ENCODE measurements around the gene PHF21A. TPM values are rescaled to one million over a fixed set of nuclear protein-coding genes. Genes with fewer than 3 reads are reported as not detected.

PHF21A gene
- polyA plus RNA-seq, 1 donor (not counting 4 experiments of a cell fraction or from before 2014, with no cell fraction given) = 16.1 TPM

DNA sequence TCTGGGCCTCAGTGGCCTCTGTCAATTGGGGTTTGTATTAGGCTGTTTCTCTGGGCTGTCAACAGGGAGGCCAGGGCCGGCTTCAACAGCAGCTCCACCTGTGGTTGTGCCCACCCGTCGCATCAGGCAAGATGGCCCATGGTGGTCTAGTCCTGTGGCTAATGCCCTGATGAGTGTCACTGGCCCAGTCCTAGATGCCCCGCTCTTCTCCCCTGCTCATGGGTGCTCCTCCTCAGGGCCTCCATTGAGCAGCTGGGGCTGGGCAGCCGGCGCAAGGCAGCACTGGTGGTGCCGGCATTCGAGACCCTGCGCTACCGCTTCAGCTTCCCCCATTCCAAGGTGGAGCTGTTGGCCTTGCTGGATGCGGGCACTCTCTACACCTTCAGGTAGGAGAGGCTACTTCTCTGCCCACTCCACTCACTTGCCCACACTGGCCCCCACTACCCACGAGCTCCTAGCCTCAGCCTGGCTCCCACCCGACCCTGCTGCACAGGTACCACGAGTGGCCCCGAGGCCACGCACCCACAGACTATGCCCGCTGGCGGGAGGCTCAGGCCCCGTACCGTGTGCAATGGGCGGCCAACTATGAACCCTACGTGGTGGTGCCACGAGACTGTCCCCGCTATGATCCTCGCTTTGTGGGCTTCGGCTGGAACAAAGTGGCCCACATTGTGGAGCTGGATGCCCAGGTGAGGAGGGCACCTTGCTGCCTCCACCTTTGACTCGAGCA is 193.4 kb downstream of the PHF21A start:
- Histone ChIP-seq H3K9me1 (ENCODE audit: control insufficient read depth, extremely low read depth, insufficient read depth, low read length) (peaks cover 2% of the 10 kb centered on the region), H2AFZ (ENCODE audit: control insufficient read depth, low read length) (no peak overlapping the region), H4K20me1 (ENCODE audit: control insufficient read depth, extremely low read depth, insufficient read depth, low read length) (no peaks in the 10 kb centered on the region), H3K4me2 (ENCODE audit: control insufficient read depth, extremely low read depth, insufficient read depth, low read depth, low read length) (no peak overlapping the region), H3K9ac (ENCODE audit: control insufficient read depth, extremely low read depth, insufficient read depth, low read length) (no peak overlapping the region), H3K9me3 (ENCODE audit: control insufficient read depth, low read depth, low read length) (no peaks in the 10 kb centered on the region), H3K79me2 (ENCODE audit: control insufficient read depth, insufficient read depth, low read length) (peaks cover 10% of the 10 kb centered on the region), H3K4me1 (ENCODE audit: control insufficient read depth, extremely low read depth, insufficient read depth, low read length) (peaks cover 57% of the 10 kb centered on the region), H3K4me3 (ENCODE audit: control insufficient read depth in 2 of 3, extremely low read depth in 1 of 3, insufficient read depth in 2 of 3, low read depth in 1 of 3, low read length in 3 of 3) (no peak overlapping the region), H3K36me3 (ENCODE audit: control insufficient read depth in 2 of 2, extremely low read depth in 1 of 2, insufficient read depth in 2 of 2, low read length in 2 of 2) (peaks cover 0 to 11% of the 10 kb centered on the region in 2 experiments), H3K27me3 (ENCODE audit: control insufficient read depth, extremely low read depth, insufficient read depth, low read length) (no peaks in the 10 kb centered on the region), H3K27ac (ENCODE audit: control insufficient read depth, insufficient read depth, low read length) (no peak overlapping the region)
- TF ChIP-seq, protein P1, sequence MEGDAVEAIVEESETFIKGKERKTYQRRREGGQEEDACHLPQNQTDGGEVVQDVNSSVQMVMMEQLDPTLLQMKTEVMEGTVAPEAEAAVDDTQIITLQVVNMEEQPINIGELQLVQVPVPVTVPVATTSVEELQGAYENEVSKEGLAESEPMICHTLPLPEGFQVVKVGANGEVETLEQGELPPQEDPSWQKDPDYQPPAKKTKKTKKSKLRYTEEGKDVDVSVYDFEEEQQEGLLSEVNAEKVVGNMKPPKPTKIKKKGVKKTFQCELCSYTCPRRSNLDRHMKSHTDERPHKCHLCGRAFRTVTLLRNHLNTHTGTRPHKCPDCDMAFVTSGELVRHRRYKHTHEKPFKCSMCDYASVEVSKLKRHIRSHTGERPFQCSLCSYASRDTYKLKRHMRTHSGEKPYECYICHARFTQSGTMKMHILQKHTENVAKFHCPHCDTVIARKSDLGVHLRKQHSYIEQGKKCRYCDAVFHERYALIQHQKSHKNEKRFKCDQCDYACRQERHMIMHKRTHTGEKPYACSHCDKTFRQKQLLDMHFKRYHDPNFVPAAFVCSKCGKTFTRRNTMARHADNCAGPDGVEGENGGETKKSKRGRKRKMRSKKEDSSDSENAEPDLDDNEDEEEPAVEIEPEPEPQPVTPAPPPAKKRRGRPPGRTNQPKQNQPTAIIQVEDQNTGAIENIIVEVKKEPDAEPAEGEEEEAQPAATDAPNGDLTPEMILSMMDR (optimal IDR thresholded peaks at IDR 0.05 in 1 of 3, IDR thresholded peaks at IDR 0.05 in 1 of 3, conservative IDR thresholded peaks at IDR 0.05 in 1 of 3; ENCODE audit: extremely low read depth in 1 of 3, insufficient read depth in 2 of 3, low read length in 3 of 3) = no peak
- TF ChIP-seq EZH2 (IDR thresholded peaks at IDR 0.05; ENCODE audit: low read length) = no peak
- dilution Hi-C loops (cut with MboI; ENCODE audit: extremely low pct_ligation_motif_present, low sequenced_read_pairs) = no loop called here
- no peak for DNase-seq (ENCODE audit: low read depth, low spot score)
- FAIRE-seq = no peak

DNA sequence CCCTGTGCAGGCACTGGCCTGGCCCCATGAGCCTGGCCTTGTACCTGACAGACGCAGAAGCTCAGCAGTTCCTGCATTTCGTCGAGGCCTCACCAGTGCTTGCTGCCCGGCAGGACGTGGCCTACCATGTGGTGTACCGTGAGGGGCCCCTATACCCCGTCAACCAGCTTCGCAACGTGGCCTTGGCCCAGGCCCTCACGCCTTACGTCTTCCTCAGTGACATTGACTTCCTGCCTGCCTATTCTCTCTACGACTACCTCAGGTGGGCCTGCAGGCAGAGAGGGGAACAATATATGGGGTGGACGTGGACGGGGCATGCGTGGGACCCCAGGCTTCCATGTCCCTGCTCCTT is 193.9 kb downstream of the PHF21A start:
- DNase-seq (ENCODE audit: low read depth, low spot score) = no peak
- H3K9me3 ChIP-seq (ENCODE audit: control insufficient read depth, low read depth, low read length) = no peaks in the 10 kb centered on the region
- H4K20me1 ChIP-seq (ENCODE audit: control insufficient read depth, extremely low read depth, insufficient read depth, low read length) = no peaks in the 10 kb centered on the region

More for the DNA sequence above, 193.9 kb downstream of the PHF21A start:
- FAIRE-seq = no peak
- peaks cover 0 to 11% of the 10 kb centered on the region in 2 experiments for H3K36me3 ChIP-seq (ENCODE audit: control insufficient read depth in 2 of 2, extremely low read depth in 1 of 2, insufficient read depth in 2 of 2, low read length in 2 of 2)
- peaks cover 10% of the 10 kb centered on the region for H3K79me2 ChIP-seq (ENCODE audit: control insufficient read depth, insufficient read depth, low read length)
- H3K4me1 ChIP-seq (ENCODE audit: control insufficient read depth, extremely low read depth, insufficient read depth, low read length) = peaks cover 52% of the 10 kb centered on the region
- H3K4me2 ChIP-seq (ENCODE audit: control insufficient read depth, extremely low read depth, insufficient read depth, low read depth, low read length) = no peak overlapping the region
- TF ChIP-seq EZH2 (IDR thresholded peaks at IDR 0.05; ENCODE audit: low read length) = no peak
- TF ChIP-seq, protein P1 (optimal IDR thresholded peaks at IDR 0.05 in 1 of 3, IDR thresholded peaks at IDR 0.05 in 1 of 3, conservative IDR thresholded peaks at IDR 0.05 in 1 of 3; ENCODE audit: extremely low read depth in 1 of 3, insufficient read depth in 2 of 3, low read length in 3 of 3) = no peak
- no peak overlapping the region for H3K27ac ChIP-seq (ENCODE audit: control insufficient read depth, insufficient read depth, low read length)
- H2AFZ ChIP-seq (ENCODE audit: control insufficient read depth, low read length) = no peak overlapping the region
- peaks cover 2% of the 10 kb centered on the region for H3K9me1 ChIP-seq (ENCODE audit: control insufficient read depth, extremely low read depth, insufficient read depth, low read length)
- H3K9ac ChIP-seq (ENCODE audit: control insufficient read depth, extremely low read depth, insufficient read depth, low read length) = no peak overlapping the region
- no peak overlapping the region for H3K4me3 ChIP-seq (ENCODE audit: control insufficient read depth in 2 of 3, extremely low read depth in 1 of 3, insufficient read depth in 2 of 3, low read depth in 1 of 3, low read length in 3 of 3)
- H3K27me3 ChIP-seq (ENCODE audit: control insufficient read depth, extremely low read depth, insufficient read depth, low read length) = no peaks in the 10 kb centered on the region
- dilution Hi-C loops (cut with MboI; ENCODE audit: extremely low pct_ligation_motif_present, low sequenced_read_pairs) = no loop called here

Data from keratinocyte (primary cell).